Measurements from ENCODE around the gene GGT7. TPM values are rescaled to one million over a fixed set of nuclear protein-coding genes. Genes with fewer than 3 reads are reported as not detected.
A peak's percentile ranks its signal among the peaks of the same experiment; 100 is the strongest.

GGT7 gene
- total and polyA plus RNA-seq, 9 of the 15 experiments (the other 6 are each of a cell fraction or from before 2014, with no cell fraction given), result 0.04 to 18.3 (median 5.9) TPM

DNA sequence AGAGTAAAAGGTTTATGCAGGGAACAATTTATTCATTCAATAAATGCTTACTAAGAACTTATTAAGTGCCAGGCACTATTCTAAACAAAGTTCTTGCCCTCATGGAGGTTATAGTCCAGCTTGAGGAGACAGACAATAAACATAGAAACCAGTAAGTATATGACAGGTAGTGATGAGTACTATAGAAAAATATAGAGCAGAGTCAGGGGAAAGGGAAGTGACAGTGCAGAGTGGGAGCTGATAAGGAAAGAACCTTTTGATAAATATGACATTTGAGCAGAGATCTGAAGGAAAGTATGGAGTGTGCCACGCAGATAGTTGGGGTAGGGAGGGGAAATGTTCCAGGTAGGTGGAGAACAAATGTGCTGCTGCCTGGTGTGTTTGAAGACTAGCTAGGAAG is 15.8 kb upstream of the GGT7 start (continued):
- no peak for TF ChIP-seq CHD1 (IDR thresholded peaks at IDR 0.05; ENCODE audit: low read length)
- TF ChIP-seq CEBPB (tag; IDR thresholded peaks at IDR 0.05), result no peak
- TF ChIP-seq HNRNPH1 (optimal IDR thresholded peaks at IDR 0.05; ENCODE audit: low read depth, low read length), result no peak
- TF ChIP-seq UBTF (IDR thresholded peaks at IDR 0.05; ENCODE audit: borderline replicate concordance in 1 of 2, low read depth in 2 of 2, low read length in 2 of 2), result no peak
- TF ChIP-seq DMBX1 (CRISPR knock-in tag; IDR thresholded peaks at IDR 0.05; ENCODE audit: borderline replicate concordance), result no peak
- TF ChIP-seq BACH1 (tag; IDR thresholded peaks at IDR 0.05), result no peak
- no peak for TF ChIP-seq POLR3G (IDR thresholded peaks at IDR 0.05; ENCODE audit: extremely low read depth, insufficient read length, insufficient replicate concordance)
- TF ChIP-seq MAFK (IDR thresholded peaks at IDR 0.05; ENCODE audit: low read length), result peak; percentile 44; the same call in 1 of the 2 replicates
- no peak for TF ChIP-seq SMAD2 (IDR thresholded peaks at IDR 0.05; ENCODE audit: low read depth, low read length)
- TF ChIP-seq HDAC6 (IDR thresholded peaks at IDR 0.05; ENCODE audit: low read depth, low read length), result no peak
- TF ChIP-seq ETV1 (tag; conservative IDR thresholded peaks at IDR 0.05; ENCODE audit: low read depth), result peak; percentile 39; the same call in 1 of the 2 replicates
- no peak for TF ChIP-seq PRMT5 (CRISPR knock-in tag; IDR thresholded peaks at IDR 0.05)
- TF ChIP-seq, protein P1, sequence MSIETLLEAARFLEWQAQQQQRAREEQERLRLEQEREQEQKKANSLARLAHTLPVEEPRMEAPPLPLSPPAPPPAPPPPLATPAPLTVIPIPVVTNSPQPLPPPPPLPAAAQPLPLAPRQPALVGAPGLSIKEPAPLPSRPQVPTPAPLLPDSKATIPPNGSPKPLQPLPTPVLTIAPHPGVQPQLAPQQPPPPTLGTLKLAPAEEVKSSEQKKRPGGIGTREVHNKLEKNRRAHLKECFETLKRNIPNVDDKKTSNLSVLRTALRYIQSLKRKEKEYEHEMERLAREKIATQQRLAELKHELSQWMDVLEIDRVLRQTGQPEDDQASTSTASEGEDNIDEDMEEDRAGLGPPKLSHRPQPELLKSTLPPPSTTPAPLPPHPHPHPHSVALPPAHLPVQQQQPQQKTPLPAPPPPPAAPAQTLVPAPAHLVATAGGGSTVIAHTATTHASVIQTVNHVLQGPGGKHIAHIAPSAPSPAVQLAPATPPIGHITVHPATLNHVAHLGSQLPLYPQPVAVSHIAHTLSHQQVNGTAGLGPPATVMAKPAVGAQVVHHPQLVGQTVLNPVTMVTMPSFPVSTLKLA (conservative IDR thresholded peaks at IDR 0.05), result peak in 1 of 2 experiments; percentile 62; a peak in 3 of 4 replicates
- TF ChIP-seq, protein P2, sequence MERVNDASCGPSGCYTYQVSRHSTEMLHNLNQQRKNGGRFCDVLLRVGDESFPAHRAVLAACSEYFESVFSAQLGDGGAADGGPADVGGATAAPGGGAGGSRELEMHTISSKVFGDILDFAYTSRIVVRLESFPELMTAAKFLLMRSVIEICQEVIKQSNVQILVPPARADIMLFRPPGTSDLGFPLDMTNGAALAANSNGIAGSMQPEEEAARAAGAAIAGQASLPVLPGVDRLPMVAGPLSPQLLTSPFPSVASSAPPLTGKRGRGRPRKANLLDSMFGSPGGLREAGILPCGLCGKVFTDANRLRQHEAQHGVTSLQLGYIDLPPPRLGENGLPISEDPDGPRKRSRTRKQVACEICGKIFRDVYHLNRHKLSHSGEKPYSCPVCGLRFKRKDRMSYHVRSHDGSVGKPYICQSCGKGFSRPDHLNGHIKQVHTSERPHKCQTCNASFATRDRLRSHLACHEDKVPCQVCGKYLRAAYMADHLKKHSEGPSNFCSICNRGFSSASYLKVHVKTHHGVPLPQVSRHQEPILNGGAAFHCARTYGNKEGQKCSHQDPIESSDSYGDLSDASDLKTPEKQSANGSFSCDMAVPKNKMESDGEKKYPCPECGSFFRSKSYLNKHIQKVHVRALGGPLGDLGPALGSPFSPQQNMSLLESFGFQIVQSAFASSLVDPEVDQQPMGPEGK (CRISPR knock-in tag; IDR thresholded peaks at IDR 0.05; ENCODE audit: borderline replicate concordance), result no peak
- TF ChIP-seq FOXM1 (IDR thresholded peaks at IDR 0.05; ENCODE audit: low read depth), result peak; percentile 58
- no peak for TF ChIP-seq FOXM1 (CRISPR knock-in tag; IDR thresholded peaks at IDR 0.05; ENCODE audit: low read depth)
- TF ChIP-seq BRD9 (IDR thresholded peaks at IDR 0.05; ENCODE audit: low read depth, partially characterized antibody), result no peak
- no peak for TF ChIP-seq LCOR (CRISPR knock-in tag; IDR thresholded peaks at IDR 0.05)
- TF ChIP-seq SMARCB1 (IDR thresholded peaks at IDR 0.05; ENCODE audit: insufficient read length, low read depth), result no peak
- TF ChIP-seq, protein P3, sequence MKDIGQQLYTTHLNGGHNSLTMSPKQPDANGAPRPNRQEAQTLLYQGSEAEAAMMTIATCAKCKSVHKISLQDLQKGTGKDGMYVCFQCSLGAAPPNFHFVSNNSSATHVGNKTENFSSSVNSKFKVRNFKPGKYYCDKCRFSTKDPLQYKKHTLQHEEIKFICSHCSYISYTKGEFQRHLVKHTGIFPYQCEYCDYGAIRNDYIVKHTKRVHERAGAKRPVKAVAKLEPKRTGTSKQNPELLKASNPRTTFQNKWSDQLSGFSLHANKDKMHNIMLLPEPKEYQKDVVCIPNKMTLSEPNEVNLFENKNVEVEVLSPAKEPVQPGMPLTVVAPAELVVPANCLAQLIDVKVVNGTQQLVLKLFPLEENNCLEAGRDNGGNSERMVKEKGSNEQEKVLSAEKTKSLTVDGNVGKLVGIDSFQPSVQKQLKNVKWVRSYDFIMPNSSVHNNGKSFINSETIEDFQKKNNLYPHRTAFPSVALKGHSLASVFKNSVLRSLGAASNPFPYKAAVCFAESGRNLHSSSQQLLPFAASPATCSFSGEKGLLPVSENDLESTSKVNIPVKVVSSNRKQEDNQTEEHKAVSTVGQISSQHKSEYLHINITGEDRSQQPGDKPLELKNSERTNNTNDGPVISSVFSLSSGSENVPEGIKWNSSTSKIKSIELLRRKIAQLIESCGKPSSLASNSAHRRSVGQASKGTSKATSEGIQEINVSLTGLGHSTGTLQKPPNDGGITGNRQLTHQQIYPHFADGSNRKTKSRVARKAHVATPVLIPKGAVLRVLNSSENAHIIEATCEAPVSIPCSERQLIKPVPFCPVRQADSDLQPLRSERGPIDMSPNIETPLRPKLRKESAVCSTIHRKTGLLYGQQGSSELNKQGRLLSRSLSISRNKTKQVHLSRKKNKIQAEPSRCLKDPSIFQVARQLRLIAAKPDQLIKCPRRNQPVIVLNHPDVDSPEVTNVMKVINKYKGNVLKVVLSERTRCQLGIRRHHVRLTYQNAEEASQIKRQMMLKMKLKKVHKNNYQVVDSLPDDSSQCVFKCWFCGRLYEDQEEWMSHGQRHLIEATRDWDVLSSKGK (CRISPR knock-in tag; IDR thresholded peaks at IDR 0.05), result no peak
